ENCODE results near the gene ARMH3. TPM values are rescaled to one million over a fixed set of nuclear protein-coding genes. Genes with fewer than 3 reads are reported as not detected.

Gene ARMH3
- total RNA-seq, 3 donors from 2014 or later: 18.4 to 27.4 (median 22.4) TPM

GRCh38 chr10:101906586-101907183 lies 149.3 kb downstream of the ARMH3 start:
- no peaks in the 10 kb centered on the region for H3K4me1 ChIP-seq
- no peaks in the 10 kb centered on the region for H3K9me3 ChIP-seq
- intact Hi-C loops (cut with DNase I; ENCODE audit: low total_unique reads): no loop called here
- no peak for TF ChIP-seq POLR2AphosphoS5 (IDR thresholded peaks at IDR 0.05)
- no peak for TF ChIP-seq POLR2A (IDR thresholded peaks at IDR 0.05)
- no peak for TF ChIP-seq CTCF (IDR thresholded peaks at IDR 0.05)
- no peak overlapping the region for H3K4me3 ChIP-seq
- H3K36me3 ChIP-seq: no peaks in the 10 kb centered on the region
- H3K27ac ChIP-seq: no peak overlapping the region
- no peak for DNase-seq (ENCODE audit: low spot score in 2 of 2)
- H3K27me3 ChIP-seq: no peaks in the 10 kb centered on the region

- intact Hi-C loops (cut with DNase I; ENCODE audit: low total_unique reads): no loop called here
- DNase-seq (ENCODE audit: low spot score in 2 of 2): no peak
- Histone ChIP-seq H3K4me3 (no peak overlapping the region), H3K36me3 (no peaks in the 10 kb centered on the region), H3K4me1 (no peaks in the 10 kb centered on the region), H3K27ac (no peak overlapping the region), H3K27me3 (no peaks in the 10 kb centered on the region), H3K9me3 (no peaks in the 10 kb centered on the region)
- TF ChIP-seq CTCF (IDR thresholded peaks at IDR 0.05): no peak
- no peak for TF ChIP-seq POLR2A (IDR thresholded peaks at IDR 0.05)
- TF ChIP-seq POLR2AphosphoS5 (IDR thresholded peaks at IDR 0.05): no peak
Measured at GRCh38 chr10:101905251-101905650, 150.7 kb downstream of the ARMH3 start.

GRCh38 chr10:101903827-101904550 lies 152.0 kb downstream of the ARMH3 start:
- Histone ChIP-seq H3K4me3 (no peak overlapping the region), H3K36me3 (no peaks in the 10 kb centered on the region), H3K27ac (no peak overlapping the region), H3K9me3 (no peaks in the 10 kb centered on the region), H3K27me3 (no peaks in the 10 kb centered on the region), H3K4me1 (no peaks in the 10 kb centered on the region)
- intact Hi-C loops (cut with DNase I; ENCODE audit: low total_unique reads): no loop called here
- no peak for DNase-seq (ENCODE audit: low spot score in 2 of 2)
- TF ChIP-seq POLR2A (IDR thresholded peaks at IDR 0.05) (no peak), POLR2AphosphoS5 (IDR thresholded peaks at IDR 0.05) (no peak), CTCF (IDR thresholded peaks at IDR 0.05) (no peak)

GRCh38 chr10:101902820-101903145 lies 153.2 kb downstream of the ARMH3 start:
- TF ChIP-seq POLR2AphosphoS5 (IDR thresholded peaks at IDR 0.05): no peak
- TF ChIP-seq CTCF (IDR thresholded peaks at IDR 0.05): no peak
- TF ChIP-seq POLR2A (IDR thresholded peaks at IDR 0.05): no peak
- no peaks in the 10 kb centered on the region for H3K4me1 ChIP-seq
- H3K27me3 ChIP-seq: no peaks in the 10 kb centered on the region
- H3K27ac ChIP-seq: no peak overlapping the region
- no peak overlapping the region for H3K4me3 ChIP-seq
- intact Hi-C loops (cut with DNase I; ENCODE audit: low total_unique reads): no loop called here
- DNase-seq (ENCODE audit: low spot score in 2 of 2): no peak
- no peaks in the 10 kb centered on the region for H3K9me3 ChIP-seq
- H3K36me3 ChIP-seq: no peaks in the 10 kb centered on the region

GRCh38 chr10:101902032-101902819 lies 153.7 kb downstream of the ARMH3 start:
- DNase-seq (ENCODE audit: low spot score in 2 of 2): no peak
- Histone ChIP-seq H3K27ac (no peak overlapping the region), H3K4me1 (no peaks in the 10 kb centered on the region), H3K36me3 (no peaks in the 10 kb centered on the region), H3K4me3 (no peak overlapping the region), H3K9me3 (no peaks in the 10 kb centered on the region), H3K27me3 (no peaks in the 10 kb centered on the region)
- intact Hi-C loops (cut with DNase I; ENCODE audit: low total_unique reads): no loop called here
- no peak for TF ChIP-seq POLR2A (IDR thresholded peaks at IDR 0.05)
- no peak for TF ChIP-seq CTCF (IDR thresholded peaks at IDR 0.05)
- TF ChIP-seq POLR2AphosphoS5 (IDR thresholded peaks at IDR 0.05): no peak

All from breast epithelium (tissue), 4 donors.